Embryonic facial prominence (tissue), 1 donor: Measurements from ENCODE around the gene ZMAT5.

Source experiments
- DNase-seq: peaks from one replicate; pipeline ENCODE4 v3.0.0-alpha.2; 2016; ENCODE audit errors: extremely low spot score

Gene ZMAT5

GRCh38 chr22:29729161-29729560 lies 37.6 kb downstream of the ZMAT5 start:
- DNase-seq: no peak

DNA sequence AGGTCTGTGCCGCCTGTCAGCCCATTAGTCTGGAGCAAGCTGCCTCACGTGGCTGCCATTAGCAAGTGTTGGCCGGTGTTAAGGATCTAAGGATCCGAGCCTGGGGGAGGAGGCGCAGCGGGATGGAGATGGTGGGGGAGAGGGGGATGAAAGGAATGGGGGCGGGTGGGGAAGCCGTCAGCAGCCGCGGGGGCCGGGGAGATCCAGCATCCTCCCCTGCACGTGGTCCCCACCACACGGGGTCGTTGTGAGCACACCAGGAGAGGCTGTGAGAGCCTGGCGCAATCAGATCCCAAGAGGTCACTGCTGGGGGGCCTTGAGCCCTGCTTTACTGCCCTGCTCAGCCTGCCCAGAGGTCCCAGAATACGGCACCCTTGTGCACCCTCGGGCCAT lies 39.7 kb downstream of the ZMAT5 start:
- no peak for DNase-seq

DNA sequence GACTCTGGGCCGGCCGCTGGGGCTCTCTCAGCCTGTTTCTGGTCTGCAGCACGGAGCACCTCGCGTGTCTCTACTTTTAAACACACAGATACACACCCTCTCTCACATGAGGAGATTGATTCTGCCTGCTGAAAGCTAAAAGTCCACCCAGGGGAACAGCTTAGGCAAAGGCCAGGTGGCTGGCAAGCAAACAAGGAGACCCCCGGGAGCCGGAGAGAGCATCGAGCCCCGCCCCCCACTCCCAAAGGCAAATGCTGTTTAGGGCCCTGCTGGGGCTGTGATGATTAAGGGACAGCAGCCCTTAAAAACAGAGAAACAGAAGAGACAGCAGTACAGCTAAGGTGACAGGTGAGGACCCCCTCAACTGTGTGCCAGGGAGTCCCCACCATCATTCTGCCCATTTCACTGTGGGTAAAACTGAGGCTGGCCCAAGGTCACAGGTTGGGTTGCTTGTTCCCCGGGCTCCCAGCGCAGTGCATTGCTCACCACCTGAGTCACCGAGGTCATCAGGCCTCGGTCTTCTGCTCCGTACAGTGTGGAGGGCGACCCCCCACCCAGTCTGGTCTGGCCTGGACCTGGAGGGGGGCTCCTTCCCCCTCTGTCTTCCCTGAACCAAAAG lies 40.2 kb downstream of the ZMAT5 start:
- no peak for DNase-seq

GRCh38 chr22:29726106-29726505 lies 40.7 kb downstream of the ZMAT5 start:
- DNase-seq: no peak

DNA sequence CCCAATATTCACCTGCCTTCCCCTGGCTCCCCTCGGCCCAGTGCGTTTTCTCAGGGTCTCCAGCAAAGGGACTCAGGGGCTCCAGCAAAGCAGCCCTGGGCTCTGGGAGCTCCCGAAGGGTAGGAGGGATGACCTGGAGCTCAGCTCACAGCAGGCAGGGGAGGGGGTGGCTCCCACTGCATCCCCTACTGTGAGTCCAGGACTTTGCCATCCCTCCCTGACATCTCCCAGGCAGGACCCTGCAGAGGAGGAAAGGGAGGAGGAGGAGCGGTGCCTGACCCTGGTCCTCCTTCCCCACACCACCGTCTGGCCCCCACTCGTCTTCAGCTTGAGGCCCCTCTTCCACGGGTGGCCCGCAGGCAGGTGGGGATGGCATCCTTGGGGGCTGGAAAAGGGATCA lies 42.0 kb downstream of the ZMAT5 start:
- DNase-seq: no peak

GRCh38 chr22:29723766-29724165 lies 43.0 kb downstream of the ZMAT5 start:
- DNase-seq: no peak

DNA sequence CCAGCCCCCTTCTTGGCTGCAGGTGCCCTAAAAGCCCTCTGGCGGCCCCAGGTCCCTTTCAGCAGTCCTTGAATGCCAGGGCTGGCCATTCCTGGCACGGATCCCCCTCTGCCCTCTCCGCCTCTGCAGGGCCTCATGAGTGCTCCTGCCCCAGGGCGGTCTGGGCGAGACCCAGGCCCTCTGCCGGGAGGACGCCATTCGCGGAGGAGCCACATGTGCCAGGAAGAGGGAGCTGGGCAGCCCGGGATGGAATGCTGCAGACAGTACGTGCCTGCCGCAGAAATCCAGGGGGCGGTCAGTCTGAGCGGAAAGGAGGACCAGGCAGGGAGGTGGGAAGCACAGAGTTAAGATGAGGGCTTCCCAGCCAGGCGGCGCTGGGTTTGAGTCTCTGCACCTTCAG lies 44.2 kb downstream of the ZMAT5 start:
- no peak for DNase-seq

GRCh38 chr22:29722151-29722550 lies 44.7 kb downstream of the ZMAT5 start:
- DNase-seq: no peak

- no peak for DNase-seq
Measured at GRCh38 chr22:29720811-29721323, 45.9 kb downstream of the ZMAT5 start.

DNA sequence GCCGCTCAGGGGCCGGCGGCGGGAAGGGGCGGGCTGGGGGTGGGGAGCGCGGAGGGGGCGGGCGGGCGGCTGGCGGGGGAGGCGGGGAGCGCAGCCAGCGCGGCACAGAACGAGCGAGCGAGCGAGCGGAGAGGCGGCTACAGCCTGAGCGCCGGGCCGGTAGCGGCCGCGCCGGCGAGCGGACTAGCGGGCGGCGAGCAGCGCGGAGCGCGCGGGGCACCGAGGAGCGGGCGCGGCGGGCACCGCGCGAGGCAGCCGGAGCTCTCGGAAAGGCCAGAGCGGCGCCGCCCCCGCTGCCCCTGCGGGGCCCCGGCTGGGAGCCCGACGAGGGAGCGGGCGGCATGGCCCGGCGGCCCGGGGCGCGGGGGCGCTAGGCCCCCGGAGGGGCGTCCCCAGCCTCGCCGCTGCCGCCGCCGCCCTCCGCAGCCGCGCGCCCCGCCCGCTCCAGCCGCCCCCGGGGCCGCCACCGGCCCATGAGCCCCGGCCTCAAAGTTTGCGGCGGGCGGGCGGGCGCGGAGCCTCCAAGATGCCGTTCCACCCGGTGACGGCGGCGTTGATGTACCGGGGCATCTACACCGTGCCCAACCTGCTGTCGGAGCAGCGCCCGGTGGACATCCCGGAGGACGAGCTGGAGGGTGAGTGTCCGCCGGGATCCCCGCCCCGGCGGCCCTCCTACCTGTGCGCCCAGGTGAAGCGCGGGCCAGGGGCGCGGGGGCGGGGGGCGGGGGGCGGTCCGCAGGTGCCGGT lies 46.7 kb downstream of the ZMAT5 start, which contains the start of gene CABP7:
Gene CABP7 (plus strand): TSS at position 105 of the 747 bp plus-strand sequence. CDS start 422 bp downstream, at position 527.
- no peak for DNase-seq

- no peak for DNase-seq
Measured at GRCh38 chr22:29718949-29719898, 47.6 kb downstream of the ZMAT5 start.

DNA sequence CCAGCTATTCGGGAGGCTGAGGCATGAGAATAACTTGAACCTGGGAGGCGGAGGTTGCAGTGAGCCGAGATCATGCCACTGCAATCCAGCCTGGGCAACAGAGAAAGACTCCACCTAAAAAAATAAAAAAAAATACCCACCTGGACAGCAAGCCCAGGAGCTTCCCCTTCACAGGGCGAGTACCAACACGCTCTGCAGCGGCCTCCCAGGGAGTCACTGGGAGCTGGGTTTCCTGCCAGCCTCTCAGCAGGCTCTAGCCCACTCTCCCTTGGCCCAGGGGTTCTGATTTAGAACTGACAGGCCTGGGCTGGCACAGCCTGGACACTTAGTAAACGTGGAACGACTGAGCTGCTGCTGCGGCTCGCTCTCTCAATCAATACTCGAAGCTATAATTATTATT lies 49.0 kb downstream of the ZMAT5 start:
- DNase-seq: no peak

DNA sequence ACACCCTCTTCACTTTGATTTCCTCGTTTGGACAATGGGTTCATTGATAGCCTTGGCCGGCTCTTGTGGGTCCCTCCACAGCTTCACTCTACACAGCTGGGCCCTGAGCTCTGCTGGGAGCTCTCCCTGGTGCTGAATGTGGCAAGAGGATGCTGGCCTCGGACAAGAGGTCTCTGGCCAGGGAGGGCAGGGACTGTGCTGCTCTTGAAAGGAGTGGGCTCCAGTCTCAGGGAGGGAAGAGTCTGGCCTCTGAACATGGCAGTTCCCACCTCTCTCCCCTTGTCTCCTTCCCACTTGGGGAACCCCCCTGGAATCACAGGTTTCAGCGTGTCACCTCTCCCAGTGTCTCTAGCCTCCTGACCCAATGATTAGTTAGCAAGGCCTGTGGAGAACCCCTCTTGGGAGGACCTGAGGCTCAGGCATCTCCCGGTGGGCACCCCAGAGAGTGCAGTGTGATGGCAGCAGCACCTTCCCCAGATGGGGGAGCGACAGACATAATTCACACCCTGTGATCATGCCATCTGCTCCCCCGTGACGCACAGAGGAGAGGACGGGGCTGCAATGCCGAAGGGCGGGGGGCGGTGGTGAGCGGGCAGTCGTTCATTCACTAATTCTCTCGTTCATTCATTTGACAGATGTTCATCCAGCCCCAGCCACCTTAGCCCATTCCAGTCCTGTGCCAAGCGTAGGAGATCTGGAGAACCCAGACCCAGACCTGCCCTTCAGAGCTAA lies 49.8 kb downstream of the ZMAT5 start:
- no peak for DNase-seq

DNA sequence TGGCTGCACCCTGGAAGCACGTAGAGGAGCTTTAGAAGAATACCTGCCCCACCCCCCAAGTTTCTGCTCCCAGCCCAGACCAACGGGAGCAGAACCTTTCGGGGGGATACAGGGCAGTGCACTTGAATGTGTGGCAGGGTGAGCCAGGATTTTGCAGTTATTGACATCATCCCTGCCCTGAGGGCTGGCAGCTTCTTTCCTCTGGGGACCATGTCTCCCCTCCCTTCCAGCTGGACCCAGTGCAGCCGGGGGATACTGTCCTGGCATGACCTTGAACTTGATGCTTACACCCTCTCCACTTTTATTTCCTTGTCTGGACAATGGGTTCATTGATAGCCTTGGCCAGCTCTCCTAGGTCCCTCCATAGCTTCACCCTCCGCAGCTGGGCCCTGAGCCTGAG lies 51.1 kb downstream of the ZMAT5 start:
- DNase-seq: no peak

- DNase-seq: no peak
Measured at GRCh38 chr22:29715240-29715639, 51.6 kb downstream of the ZMAT5 start.

GRCh38 chr22:29713156-29713727 lies 53.6 kb downstream of the ZMAT5 start:
- DNase-seq: no peak

GRCh38 chr22:29712119-29712518 lies 54.7 kb downstream of the ZMAT5 start:
- no peak for DNase-seq

DNA sequence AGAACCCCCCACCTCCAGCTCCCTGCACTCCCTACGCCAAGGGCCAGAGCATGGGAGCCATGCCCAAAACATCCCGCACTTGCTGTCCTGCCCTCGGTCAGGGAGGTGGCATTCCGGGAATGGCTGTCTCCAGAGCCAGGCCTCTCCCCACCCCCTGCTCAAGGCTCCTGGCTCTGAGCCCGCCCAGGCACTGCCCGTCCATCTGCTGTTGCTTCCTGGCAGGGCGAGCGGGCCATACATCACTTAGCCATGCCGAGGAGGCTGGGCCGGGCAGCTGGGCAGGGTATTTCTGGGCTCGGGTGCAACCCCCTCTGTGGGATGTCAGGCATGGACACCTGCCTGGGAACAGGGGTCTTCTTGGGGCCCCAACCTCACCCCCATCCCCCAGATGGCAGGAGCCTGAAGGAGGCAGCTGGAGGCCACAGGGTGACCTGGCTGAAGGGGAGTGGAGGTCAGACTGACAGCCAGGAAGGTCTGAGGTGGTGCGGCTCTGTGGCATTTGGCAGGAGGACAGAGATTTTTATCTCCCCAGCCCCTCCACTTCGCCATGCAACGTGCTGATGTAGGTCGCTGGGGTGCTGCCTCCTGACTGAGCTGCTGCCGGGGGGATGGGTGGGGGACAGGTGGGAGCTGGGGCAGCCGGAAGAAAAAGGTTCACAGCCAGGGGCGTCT lies 55.7 kb downstream of the ZMAT5 start:
- DNase-seq: no peak

DNA sequence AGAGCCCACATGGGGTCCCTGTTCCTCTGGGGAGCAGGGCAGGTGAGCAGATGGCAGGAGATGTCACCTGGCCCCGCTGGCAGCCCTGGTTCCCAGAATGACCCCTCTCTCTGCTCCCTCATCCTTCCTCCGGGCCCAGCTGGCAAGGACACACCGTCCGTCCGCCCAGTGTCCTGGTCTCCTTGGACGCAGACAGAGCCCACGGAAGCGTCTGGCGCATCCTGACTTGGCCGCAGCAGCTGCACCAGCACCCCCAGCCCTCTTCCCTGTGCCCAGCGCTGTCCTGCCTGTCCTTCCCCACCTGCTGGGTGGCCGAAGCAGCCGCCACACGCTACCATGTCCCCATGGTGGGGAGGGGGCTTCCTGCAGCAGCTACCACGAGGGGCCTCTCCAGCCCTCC lies 56.6 kb downstream of the ZMAT5 start:
- no peak for DNase-seq

DNA sequence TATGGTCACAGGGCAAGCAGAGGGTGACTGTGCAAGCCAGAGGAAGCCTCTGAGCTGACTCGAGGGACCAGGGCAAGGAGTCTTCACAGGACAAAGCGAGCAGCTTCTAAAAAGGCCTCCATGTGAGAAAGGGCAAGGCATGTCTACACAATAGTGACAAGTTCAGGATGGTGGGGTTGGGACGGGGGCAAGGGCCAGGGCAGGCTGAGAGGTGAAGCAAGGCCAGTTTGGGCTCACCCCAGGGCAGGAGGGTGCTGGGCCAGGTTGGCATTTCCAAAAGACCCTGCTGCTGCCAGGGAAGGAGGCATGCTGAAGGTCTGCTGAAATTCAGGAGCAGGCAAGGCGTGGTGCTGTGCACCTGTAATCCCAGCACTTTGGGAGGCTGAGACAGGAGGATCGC lies 59.3 kb downstream of the ZMAT5 start:
- DNase-seq: no peak

GRCh38 chr22:29707010-29707409 lies 59.8 kb downstream of the ZMAT5 start:
- DNase-seq: no peak
